ENCODE results near the gene DAZAP1.

GRCh38 chr19:1373534-1374249 is 33.7 kb upstream of the DAZAP1 start:
- TF ChIP-seq POLR2A (IDR thresholded peaks at IDR 0.05) (peak in 1 of 2 donors; percentile 2), CTCF (IDR thresholded peaks at IDR 0.05 in 4 of 5, conservative IDR thresholded peaks at IDR 0.05 in 1 of 5) (no peak)

Data from gastrocnemius medialis (tissue), 4 donors.